HG02943 (cell line): Measurements from ENCODE around the gene FAAP20.

Source experiments
- ATAC-seq: cut with Tn5 transposase; IDR thresholded peaks from one replicate; pipeline ENCODE4 v1.9.1; 2021; ENCODE audit warnings: mild to moderate bottlenecking, low read depth, moderate library complexity; ENCODE audit not compliant: unreplicated experiment

FAAP20 gene

DNA sequence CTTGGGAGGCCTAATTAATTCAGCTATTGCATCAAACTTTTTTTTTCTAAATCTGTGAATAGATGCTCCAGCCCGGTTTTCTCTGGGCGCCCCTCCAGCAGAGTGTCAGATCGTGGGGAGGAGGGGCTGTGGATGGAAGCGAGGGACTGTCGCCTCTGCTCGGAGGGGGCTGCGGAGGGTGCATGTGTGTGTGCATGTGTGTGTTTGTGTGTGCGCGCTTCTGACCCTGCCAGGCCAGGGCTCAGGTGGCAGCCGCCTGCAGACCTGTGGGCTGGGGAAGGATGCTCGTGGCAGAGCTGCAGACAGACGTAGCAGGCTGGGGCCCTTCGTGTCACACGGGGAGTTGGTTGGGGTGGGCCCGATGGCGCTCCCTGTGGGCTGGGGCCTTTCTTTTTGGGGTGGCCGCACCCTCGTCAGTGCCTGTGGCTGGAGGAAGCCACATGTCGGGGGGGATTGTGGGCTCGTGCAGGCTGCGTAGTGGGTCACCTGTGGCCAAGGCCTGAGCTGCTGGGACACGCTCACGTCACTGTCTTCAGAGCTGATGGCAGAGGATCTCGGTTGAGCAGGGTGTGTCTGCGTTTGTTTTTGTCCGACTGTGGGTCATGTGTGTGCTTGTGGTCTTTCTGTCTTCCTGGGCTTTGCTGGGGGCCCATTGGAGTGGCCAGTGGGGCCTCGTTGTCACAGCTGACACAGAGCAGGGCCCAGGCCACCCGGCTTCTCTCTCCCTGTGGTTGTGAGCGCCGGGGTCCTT lies 36.4 kb upstream of the FAAP20 start:
- ATAC-seq = no peak

- no peak for ATAC-seq
Measured at GRCh38 chr1:2229911-2230731, 35.5 kb upstream of the FAAP20 start.

DNA sequence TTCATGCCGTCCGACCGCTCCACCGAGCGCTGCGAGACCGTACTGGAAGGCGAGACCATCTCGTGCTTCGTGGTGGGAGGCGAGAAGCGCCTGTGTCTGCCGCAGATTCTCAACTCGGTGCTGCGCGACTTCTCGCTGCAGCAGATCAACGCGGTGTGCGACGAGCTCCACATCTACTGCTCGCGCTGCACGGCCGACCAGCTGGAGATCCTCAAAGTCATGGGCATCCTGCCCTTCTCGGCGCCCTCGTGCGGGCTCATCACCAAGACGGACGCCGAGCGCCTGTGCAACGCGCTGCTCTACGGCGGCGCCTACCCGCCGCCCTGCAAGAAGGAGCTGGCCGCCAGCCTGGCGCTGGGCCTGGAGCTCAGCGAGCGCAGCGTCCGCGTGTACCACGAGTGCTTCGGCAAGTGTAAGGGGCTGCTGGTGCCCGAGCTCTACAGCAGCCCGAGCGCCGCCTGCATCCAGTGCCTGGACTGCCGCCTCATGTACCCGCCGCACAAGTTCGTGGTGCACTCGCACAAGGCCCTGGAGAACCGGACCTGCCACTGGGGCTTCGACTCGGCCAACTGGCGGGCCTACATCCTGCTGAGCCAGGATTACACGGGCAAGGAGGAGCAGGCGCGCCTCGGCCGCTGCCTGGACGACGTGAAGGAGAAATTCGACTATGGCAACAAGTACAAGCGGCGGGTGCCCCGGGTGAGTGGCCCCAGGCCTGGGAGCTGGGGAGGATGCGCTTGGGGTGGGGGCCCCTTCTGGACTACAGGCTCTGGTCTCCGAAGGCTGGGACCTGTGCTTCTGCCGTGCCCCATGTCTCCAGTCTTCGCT lies 34.7 kb upstream of the FAAP20 start:
- ATAC-seq = no peak

DNA sequence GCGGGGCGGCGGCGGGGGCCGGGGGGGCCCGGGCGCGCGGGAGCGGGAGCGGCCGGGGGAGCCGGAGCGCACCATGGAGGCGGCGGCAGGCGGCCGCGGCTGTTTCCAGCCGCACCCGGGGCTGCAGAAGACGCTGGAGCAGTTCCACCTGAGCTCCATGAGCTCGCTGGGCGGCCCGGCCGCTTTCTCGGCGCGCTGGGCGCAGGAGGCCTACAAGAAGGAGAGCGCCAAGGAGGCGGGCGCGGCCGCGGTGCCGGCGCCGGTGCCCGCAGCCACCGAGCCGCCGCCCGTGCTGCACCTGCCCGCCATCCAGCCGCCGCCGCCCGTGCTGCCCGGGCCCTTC lies 34.1 kb upstream of the FAAP20 start:
- ATAC-seq = no peak

- ATAC-seq = no peak
Measured at GRCh38 chr1:2228157-2228594, 33.6 kb upstream of the FAAP20 start, which contains the start of gene SKI. Gene SKI (plus strand): TSS chr1:2228319. CDS start chr1:2228767, 448 bp downstream.

- ATAC-seq = peak; percentile 77
Measured at GRCh38 chr1:2227346-2228156, 33.0 kb upstream of the FAAP20 start.

- no peak for ATAC-seq
Measured at GRCh38 chr1:2226525-2227345, 32.2 kb upstream of the FAAP20 start.

DNA sequence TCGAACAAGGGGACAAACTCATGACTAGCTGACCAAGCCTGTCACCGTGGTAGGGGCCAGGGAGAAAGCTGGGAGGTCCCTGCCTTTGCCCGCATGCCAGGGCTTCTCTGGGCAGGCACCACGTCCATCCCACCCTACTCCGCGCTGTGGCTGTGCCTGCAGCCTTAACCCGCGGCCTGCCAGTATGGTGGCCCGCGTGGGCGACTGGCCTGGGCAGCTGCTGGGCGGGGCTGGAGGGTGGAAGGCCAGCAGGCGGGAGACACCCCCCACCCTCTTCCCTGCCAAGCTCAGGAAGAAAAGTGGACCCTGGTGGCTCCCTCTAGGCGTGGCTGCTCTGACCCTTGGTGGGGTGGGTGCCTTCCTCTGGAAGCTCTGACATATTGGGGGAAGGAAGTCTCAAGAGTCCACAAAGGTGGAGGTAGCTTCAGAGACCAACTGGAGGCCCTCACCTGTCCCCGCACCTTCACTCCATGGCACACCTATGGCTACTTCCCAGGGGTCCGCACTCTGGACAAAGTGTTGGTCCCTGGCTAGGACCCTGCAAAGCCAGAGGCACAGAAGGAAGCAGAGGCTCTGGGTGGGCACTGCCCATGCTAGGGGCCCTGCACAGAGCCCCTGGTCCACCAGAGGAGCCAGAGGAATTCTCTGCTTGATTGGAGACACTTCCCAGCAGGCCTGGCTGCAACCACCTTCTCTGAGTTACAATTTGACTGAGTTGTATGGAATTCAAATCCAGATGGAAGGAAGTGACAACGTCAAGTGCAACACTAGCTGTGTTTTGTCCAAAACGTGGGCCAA lies 30.3 kb upstream of the FAAP20 start:
- ATAC-seq = no peak

DNA sequence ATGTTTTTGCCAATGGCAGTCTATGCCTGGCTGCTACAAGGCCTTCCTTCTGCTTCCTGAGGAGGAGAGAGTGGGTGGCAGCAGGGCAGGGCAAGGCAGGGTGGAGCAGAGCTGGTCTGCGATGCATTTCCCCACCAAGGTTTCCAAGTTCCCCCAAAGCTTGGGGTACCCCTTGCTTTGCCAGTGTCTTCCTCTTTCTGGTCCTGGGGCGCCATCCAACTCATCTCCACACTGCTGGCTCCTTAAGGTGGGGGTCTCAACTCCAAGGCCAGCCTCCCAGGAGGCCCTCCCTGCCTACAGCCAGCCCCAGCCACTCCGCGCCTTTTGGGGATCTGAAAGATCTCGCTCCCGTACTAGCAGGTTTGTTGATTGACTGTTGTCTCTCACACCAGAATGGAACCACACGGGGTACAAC lies 29.6 kb upstream of the FAAP20 start:
- no peak for ATAC-seq

- ATAC-seq = no peak
Measured at GRCh38 chr1:2221271-2221670, 26.7 kb upstream of the FAAP20 start.

- ATAC-seq = no peak
Measured at GRCh38 chr1:2216767-2217058, 22.1 kb upstream of the FAAP20 start.

GRCh38 chr1:2215909-2216766 lies 21.6 kb upstream of the FAAP20 start:
- ATAC-seq = no peak

GRCh38 chr1:2215329-2215728 lies 20.8 kb upstream of the FAAP20 start:
- ATAC-seq = no peak

DNA sequence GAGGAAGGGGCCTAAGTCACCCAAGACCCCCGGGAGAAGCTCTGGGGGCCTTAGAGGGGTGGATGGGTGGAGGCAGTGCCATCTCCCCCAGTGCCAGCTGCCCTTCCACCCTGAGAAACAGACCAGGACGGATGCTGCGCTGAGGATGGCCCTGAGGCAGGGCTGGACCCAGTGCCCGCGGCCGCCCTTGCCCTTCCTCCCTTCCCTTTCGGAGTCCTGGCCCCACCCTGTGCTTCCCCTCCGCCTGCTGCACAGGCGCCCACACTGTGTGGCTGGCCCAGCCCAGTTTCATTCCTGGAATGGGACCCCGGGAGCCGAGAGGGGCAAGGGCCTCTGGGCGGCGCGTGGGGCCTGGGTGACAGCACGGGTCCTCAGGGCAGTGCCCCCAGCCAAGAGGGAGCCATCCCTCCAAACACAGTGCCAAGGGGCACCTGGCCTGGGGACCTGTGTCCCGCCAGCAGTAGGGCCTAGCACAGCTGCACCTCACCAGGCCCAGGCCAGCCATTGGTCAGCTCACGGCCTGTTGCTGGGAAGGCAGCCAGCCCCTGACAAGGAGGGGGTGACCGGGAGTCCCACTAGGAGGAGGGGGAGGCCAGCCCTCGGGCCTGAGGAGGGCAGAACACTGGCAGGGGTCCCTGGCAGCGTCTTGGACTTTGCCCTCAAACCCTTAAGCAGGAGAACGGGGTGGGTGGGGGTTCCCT lies 20.1 kb upstream of the FAAP20 start:
- ATAC-seq = no peak

DNA sequence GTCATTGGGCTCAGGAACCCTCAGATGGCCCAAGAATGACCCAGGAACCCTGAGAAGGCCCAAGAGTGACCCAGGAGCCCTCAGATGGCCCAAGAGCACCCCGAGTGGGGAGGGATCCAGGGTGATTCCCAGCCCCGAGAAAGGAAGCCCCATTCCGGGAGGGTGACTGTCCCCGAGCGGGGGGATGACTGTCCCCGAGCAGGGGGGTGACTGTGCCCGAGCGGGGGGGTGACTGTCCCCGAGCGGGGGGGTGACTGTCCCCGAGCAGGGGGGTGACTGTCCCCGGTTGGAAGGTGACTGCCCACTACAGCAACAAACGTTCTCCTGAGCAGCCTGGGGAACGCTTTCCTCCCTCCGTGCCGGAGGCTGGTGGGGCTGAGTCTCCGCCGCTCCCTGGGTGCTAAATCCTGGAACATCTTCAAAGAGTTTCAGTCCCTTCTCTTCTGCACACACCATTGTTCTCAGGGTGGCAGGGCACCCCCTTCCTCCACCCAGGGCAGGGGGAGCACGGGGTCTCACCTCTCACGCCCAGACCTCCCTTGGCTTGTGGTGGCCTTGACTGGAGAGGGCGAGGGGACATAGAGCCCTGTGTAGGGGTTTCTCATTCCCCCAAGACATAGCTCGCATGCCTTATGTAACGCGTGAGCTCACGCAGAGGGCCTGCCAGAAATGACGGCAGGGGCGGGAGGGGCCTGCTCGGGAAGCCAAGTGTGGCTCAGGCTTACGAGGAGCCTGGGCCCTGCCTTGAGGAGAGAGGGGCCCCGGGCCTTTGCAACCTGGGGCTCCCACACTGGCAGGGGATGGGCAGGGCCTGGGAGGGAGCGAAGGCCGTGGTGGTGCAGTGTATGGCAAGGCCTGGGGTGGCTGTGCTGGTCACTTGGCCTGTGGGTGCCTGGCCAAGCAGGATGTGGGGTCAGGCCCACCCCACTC lies 19.3 kb upstream of the FAAP20 start:
- no peak for ATAC-seq
